HG03521 (cell line): ENCODE data around the gene SRPX.

Experiments
- ATAC-seq: cut with Tn5 transposase; IDR thresholded peaks from one replicate; pipeline ENCODE4 v1.9.1; 2021; ENCODE audit warnings: mild to moderate bottlenecking, moderate library complexity; ENCODE audit not compliant: unreplicated experiment

The SRPX gene

GRCh38 chrX:38211891-38212635 lies 8.6 kb downstream of the SRPX start:
- no peak for ATAC-seq

- no peak for ATAC-seq
These were observed 14.1 kb downstream of the SRPX start for GRCh38 chrX:38206542-38206941.

DNA sequence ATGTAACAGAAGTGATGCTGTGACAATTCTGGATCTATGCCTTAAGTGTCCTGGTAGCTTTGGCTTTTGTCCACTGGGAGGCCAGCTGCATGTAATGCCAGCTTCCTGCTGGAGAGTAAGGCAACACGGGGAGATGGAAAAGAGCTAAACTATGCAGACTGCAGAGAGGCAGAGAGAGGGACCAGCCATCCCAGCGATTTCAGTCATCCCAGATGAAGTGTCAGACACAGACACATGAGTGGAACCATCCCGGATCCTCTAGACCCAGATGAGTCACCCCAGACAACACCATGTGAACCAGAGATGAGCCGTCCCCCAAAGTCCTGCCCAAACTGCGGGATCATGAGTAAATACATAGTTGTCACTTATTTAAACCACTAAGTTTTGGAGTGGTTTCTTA lies 14.6 kb downstream of the SRPX start:
- no peak for ATAC-seq

DNA sequence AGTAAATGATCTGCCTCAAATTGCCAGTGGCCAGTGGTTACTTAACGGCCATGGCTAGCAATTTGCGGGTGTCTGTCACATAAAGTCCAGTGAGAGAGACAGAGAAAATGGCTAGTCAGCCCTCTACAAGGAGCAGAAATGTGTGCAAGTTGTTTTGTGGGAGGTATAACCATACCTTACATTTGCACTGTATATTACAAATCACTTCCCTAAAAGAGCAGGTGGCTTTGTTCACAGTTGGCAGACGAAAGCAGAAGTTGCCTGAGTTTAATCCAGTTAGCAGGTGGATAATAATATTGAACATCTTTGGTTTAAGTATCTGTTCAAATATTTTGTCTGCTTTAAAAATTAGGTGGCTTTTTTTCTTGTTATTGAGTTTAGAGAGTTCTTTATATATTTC lies 15.6 kb downstream of the SRPX start:
- no peak for ATAC-seq

DNA sequence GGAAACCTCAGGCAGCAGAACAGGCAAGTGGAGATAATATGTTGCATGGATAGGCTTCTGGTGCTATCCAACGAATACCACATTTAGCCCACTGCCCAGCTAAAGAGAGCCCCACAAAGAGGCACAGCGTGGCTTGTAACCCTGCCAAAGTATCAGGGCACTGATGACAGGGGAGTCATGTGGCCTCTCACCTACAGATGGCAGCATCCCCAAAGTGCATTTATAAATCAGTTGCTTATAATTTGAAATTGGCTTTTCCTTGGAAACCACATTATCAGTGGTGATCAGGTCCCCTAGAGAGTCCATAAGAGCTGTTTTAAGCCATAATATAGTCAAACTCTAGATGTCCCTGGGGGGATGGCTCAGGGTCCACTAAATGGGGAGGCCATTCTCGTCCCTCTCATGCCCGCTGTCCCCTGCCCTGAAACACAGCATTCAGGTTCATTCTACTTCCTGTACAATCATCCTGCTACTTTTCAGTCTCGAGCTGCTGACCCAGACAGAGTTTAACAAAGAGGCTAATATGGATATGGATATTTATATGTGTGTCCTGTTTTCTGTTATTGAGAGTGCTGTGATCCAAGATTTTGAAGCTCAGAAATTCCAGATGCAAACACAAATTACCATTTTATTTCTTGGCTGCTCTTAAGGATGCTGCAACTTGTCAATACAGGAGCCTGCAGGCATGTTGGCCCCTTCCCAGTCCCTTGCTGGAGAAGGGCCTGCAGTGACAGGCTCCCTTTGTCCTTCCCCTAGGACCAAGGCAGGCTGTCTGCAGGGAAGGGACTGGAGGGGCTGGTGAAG lies 28.5 kb downstream of the SRPX start:
- no peak for ATAC-seq

- no peak for ATAC-seq
These were observed 31.0 kb downstream of the SRPX start for GRCh38 chrX:38189431-38190250.

DNA sequence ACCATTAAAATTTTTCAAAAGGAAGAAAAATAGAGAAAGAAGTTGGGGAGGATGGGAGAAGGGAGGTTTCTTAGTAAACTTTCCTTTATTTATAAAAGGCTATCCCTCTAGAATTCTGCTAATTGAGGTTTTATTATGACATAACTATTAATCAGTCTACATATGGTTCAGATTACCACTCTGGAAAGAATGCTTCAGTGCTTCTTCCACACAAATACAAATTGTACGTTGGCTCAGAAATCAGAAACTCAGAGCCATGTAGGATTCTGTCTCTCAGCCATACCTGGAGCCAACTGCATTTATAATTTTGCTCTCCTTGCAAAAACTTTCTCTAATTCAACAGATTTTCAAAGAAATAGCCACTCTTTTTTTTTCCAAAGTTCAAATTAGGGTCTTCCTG lies 37.1 kb downstream of the SRPX start:
- no peak for ATAC-seq

DNA sequence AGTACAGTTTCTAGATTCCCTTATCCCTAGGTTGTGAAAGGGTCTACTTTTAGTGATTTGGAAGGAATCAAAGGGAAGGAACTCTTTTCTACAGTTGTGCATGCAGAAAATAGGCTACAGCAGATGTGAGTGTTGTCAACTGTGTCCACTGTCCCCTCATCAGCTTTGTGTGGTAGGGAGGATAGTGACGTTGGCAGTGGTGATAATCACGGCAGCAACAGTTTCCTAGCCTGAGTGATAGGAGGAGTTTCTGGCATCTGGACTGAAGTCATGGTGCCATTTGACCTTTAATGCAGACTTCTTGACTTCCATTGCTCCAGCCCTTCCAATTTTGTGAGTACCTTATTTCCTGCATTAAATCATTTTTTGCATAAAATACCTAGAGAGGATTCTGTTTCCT lies 39.3 kb downstream of the SRPX start:
- ATAC-seq: no peak

DNA sequence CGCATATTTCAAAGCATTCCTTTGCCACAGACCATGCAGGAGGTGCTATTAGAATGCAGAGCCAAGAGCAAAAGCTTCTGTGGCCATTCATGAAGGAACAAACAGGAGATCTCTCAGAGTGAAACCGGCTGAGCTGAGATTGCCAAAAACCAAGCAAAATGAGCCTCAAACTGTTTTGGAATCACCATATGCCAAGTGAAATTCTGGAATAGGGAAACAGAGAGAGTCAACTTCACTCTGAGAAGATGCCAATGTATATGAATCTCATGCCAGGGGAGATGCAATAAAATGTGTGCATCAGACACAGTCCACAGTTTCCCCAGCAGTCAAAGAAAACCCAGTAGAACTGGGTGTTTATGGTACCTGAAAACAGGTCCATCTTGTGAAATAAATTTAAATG lies 42.3 kb downstream of the SRPX start:
- ATAC-seq: no peak

DNA sequence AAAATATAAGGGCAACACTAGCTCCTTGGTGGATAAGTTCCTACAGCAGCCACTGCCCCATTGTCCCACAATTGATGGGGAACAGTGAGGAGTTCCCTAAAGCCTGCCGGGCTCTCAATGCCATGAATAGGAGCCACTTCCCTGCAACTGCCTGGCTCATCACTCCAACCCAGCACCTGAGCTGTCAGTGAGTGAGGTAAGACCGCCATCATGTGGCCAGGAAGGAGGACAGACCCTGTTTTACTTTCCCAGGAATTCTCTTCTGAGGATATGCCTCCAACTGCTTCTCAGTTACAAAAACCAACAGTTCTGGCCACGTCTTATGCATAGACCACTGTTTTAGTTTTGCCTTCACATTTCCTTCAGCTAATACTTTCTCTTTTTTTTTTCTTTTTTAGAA lies 45.5 kb downstream of the SRPX start:
- ATAC-seq: no peak

- no peak for ATAC-seq
These were observed 48.1 kb downstream of the SRPX start for GRCh38 chrX:38172596-38172995.

DNA sequence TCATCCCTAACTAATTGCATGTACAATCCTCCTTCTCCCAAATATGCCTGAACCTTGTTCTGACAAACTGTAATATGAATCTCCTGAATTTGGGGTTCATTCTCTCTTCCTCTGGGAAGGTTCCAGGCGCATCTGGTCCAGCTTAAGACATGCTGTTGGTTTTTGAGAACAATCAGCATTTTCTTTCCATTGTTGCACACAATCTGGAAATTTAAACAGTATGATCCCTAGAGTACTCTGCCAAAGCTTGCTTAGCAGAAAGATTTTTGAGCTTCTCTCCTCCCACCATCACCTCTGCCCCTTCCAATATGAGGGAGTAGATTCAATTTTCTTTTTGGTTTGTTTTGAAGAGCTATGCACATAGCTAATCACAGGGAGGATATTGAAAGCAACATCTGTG lies 50.1 kb downstream of the SRPX start:
- ATAC-seq: no peak

- ATAC-seq: no peak
These were observed 54.1 kb downstream of the SRPX start for GRCh38 chrX:38166478-38167083.

DNA sequence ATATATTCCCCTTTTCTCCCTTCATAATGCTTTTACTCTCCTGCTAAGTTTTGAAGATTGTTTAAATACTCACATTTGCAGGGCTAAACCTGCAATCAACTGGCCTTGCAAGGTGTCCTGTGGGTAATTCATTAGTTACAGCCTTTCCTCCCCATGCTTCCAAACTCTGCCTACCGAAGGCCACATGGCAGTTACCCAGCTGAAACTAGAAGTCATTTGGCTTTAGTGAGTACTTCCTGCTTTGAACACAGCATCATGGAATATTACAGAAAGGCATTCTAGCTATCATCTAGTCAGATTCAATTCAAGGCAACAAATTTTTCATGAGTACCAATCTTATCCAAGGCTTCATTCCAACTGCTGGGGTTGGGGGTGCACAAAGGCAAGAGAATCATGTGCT lies 55.6 kb downstream of the SRPX start:
- no peak for ATAC-seq

DNA sequence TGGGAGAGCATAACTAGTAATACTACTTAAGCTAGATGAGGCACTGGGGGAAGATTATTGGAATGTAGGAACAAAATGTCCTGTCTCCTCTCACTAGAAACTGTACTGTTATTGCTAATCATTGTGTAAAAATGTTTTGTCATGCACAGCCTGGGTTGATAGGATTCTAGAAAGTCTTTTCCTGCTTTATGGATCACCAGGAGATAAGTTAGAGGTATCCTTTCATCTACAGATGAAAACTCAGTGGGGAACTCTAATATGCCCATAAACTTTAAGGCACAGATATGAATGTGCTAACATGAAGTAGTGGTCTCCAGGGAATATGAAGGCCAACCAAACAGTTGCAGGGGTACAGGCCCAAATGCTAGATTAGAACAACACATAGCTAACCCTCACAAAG lies 57.5 kb downstream of the SRPX start:
- ATAC-seq: no peak

DNA sequence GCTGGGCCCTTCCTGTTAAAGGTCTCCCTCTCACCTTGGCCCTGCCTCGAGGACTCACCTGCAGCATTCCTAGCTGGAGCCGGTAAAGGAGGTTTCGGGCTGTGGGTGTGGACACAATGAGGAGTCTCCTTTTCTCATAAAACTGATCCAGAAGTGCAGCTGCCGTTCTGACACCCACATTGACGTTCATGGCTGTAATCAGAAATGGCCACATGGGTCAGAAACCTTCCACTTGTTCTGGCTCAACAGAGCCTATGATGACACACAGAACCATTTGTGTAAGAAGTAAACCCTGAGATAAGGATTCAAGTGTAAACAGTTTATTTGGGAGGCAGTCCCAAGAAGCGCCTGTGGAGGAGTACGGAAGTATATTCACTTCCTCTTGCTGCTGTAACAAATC lies 63.8 kb downstream of the SRPX start:
- no peak for ATAC-seq

GRCh38 chrX:38154818-38155217 lies 65.9 kb downstream of the SRPX start:
- no peak for ATAC-seq

DNA sequence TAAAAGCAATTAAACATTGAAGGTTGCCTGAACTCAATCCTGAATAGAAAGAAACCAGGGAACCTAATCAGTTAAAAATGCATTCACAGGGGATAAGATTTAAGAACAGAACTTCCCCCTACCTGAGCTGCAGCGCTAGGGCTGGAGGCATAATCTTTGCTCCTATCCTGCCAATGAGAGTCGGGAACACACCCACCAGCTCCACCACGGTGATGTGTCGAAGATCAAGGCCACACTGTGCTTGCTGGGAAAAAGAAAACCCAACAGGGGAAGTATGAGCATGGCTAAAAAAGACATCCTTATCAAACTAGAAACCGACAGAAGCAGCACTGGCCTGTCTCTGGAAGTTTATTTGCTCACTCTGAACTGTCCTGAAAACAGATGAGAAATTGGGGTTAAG lies 66.3 kb downstream of the SRPX start:
- no peak for ATAC-seq

GRCh38 chrX:38151441-38151840 lies 69.2 kb downstream of the SRPX start:
- ATAC-seq: no peak

GRCh38 chrX:38150993-38151392 lies 69.7 kb downstream of the SRPX start:
- no peak for ATAC-seq

DNA sequence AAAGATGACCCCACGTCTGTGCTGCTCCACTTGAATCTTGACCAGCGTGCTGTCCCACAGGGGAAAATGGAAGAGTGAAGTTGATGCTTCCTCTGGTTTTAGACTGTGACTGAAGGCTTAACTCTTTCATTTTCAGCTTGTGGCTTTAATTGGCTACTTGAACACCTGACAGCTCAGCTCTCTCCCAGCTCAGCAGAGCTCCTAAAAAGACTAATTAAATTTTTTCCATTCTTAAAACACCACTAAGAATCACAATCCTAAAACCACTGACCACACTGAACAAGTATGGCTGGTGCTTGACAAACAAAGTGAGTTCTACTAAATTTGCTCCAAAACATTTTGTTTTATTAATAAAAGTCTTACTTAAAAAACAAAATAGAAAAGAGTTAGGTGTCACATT lies 71.7 kb downstream of the SRPX start:
- ATAC-seq: no peak
